Keratinocyte (primary cell): Measurements from ENCODE around the gene IPO13. TPM values are rescaled to one million over a fixed set of nuclear protein-coding genes. Genes with fewer than 3 reads are reported as not detected.

Experiments used
- DNase-seq: peaks from one replicate; pipeline ENCODE4 v3.0.0-alpha.2; 2011; ENCODE audit warnings: low read depth, missing footprints, low spot score
- FAIRE-seq: peaks from 2 replicates; lab custom pipeline; 2011; peaks lifted over from hg19 to GRCh38; lab: Jason Lieb, UNC
- H2AFZ ChIP-seq: 2 replicates; pipeline ENCODE4 v1.6.0; 2012; ENCODE audit warnings: low read length, control low read depth, inconsistent platforms; ENCODE audit not compliant: control insufficient read depth
- H3K27ac ChIP-seq: 2 replicates; pipeline ENCODE4 v1.5.1; 2011; ENCODE audit warnings: low read length; ENCODE audit not compliant: control insufficient read depth, insufficient read depth
- H3K27me3 ChIP-seq: 3 replicates; pipeline ENCODE4 v1.6.0; 2011; ENCODE audit warnings: low read length; ENCODE audit not compliant: control insufficient read depth, insufficient read depth; ENCODE audit errors: extremely low read depth
- H3K36me3 ChIP-seq, 2 experiments: 2 replicates in 1 of 2; 3 replicates in 1 of 2; pipeline ENCODE4 v1.5.1; 2011; ENCODE audit warnings: low read length in 2 of 2, mild to moderate bottlenecking in 1 of 2; ENCODE audit not compliant: control insufficient read depth in 2 of 2, insufficient read depth in 2 of 2; ENCODE audit errors: extremely low read depth in 1 of 2
- H3K4me1 ChIP-seq: 3 replicates; pipeline ENCODE4 v1.5.1; 2011; ENCODE audit warnings: low read length; ENCODE audit not compliant: control insufficient read depth, insufficient read depth; ENCODE audit errors: extremely low read depth
- H3K4me2 ChIP-seq: 3 replicates; pipeline ENCODE4 v1.6.0; 2011; ENCODE audit warnings: low read depth, low read length; ENCODE audit not compliant: control insufficient read depth, insufficient read depth; ENCODE audit errors: extremely low read depth
- H3K4me3 ChIP-seq, 3 experiments: fragments of 200-600 bp in 1 of 3; sonication (generic) in 1 of 3; 2 replicates in 2 of 3; 3 replicates in 1 of 3; pipeline ENCODE4 v1.5.1; 2011 to 2016; ENCODE audit warnings: low read length in 3 of 3, mild to moderate bottlenecking in 3 of 3, control low read depth in 2 of 3, inconsistent platforms in 1 of 3, low read depth in 1 of 3, mixed read lengths in 1 of 3, mixed run types in 1 of 3, moderate library complexity in 1 of 3; ENCODE audit not compliant: control insufficient read depth in 2 of 3, insufficient read depth in 2 of 3; ENCODE audit errors: extremely low read depth in 1 of 3
- H3K79me2 ChIP-seq: 2 replicates; pipeline ENCODE4 v1.6.0; 2012; ENCODE audit warnings: low read length; ENCODE audit not compliant: control insufficient read depth, insufficient read depth
- H3K9ac ChIP-seq: 3 replicates; pipeline ENCODE4 v1.6.0; 2011; ENCODE audit warnings: low read length; ENCODE audit not compliant: control insufficient read depth, insufficient read depth; ENCODE audit errors: extremely low read depth
- H3K9me1 ChIP-seq: 3 replicates; pipeline ENCODE4 v1.6.0; 2011; ENCODE audit warnings: low read length; ENCODE audit not compliant: control insufficient read depth, insufficient read depth; ENCODE audit errors: extremely low read depth
- H3K9me3 ChIP-seq: 2 replicates; pipeline ENCODE4 v1.5.1; 2012; ENCODE audit warnings: low read depth, low read length; ENCODE audit not compliant: control insufficient read depth
- H4K20me1 ChIP-seq: 3 replicates; pipeline ENCODE4 v1.6.0; 2011; ENCODE audit warnings: low read length; ENCODE audit not compliant: control insufficient read depth, insufficient read depth; ENCODE audit errors: extremely low read depth
- CTCF ChIP-seq, 3 experiments: IDR thresholded peaks in 1 of 3; conservative IDR thresholded peaks in 1 of 3; optimal IDR thresholded peaks in 1 of 3; 2 replicates in 2 of 3; 3 replicates in 1 of 3; pipeline versions ENCODE3 to v1.5.1; 2011; ENCODE audit warnings: low read length in 3 of 3, mild to moderate bottlenecking in 3 of 3, moderate library complexity in 2 of 3, control low read depth in 1 of 3, inconsistent platforms in 1 of 3; ENCODE audit not compliant: insufficient read depth in 2 of 3; ENCODE audit errors: extremely low read depth in 1 of 3
- EZH2 ChIP-seq: IDR thresholded peaks from one replicate; pipeline ENCODE4 v1.6.1; 2012; ENCODE audit warnings: inconsistent platforms, mild to moderate bottlenecking, low read length, moderate library complexity
- dilution Hi-C: fragments of 300-500 bp; cut with MboI; formaldehyde crosslinking; loops from one replicate; pipeline ENCODE4 v1.7.0; 2020; ENCODE audit warnings: low sequenced_read_pairs; ENCODE audit not compliant: extremely low pct_ligation_motif_present
- polyA minus RNA-seq, 3 experiments: library from RNA; depleted of rRNA, polyadenylated mRNA; stranded (reverse); fragments of >200 nt; gene quantifications; 1 replicate in 1 of 3; 2 replicates in 1 of 3; 3 replicates in 1 of 3; pipeline ENCODE4 v1.2.3, GENCODE V29; 2011
- polyA plus RNA-seq, 5 experiments: library from polyadenylated mRNA; depleted of rRNA in 3 of 5; stranded (reverse) in 3 of 5; stranded (forward) in 1 of 5; unstranded in 1 of 5; fragments of >200 nt; gene quantifications; 1 replicate in 1 of 5; 2 replicates in 3 of 5; 3 replicates in 1 of 5; pipeline versions ENCODE4 v1.2.1 to v1.2.3, GENCODE V29; 2011 to 2012; ENCODE audit warnings: missing spikeins in 2 of 5, low read depth in 1 of 5, low replicate concordance in 1 of 5

The IPO13 gene
- polyA plus RNA-seq (20.7 to 40.0 TPM (median 35.7 TPM) in 3 replicates), polyA minus RNA-seq (68.1 to 123 TPM (median 111 TPM) in 3 replicates)
- polyA plus RNA-seq (2011; ENCODE audit: low read depth): 29.5 TPM
- polyA plus RNA-seq (2011; cell fraction: cytosol; rRNA removed): 23.3 and 31.4 TPM in 2 replicates
- polyA plus RNA-seq (2011; cell fraction: nucleus; rRNA removed): 88.6 and 100 TPM in 2 replicates
- 28.3 and 31.7 TPM in 2 replicates for polyA plus RNA-seq (2012; ENCODE audit: low replicate concordance)
- polyA minus RNA-seq (2011; cell fraction: cytosol; rRNA and poly(A)+ RNA removed): 58.1 TPM
- polyA minus RNA-seq (2011; cell fraction: nucleus; rRNA and poly(A)+ RNA removed): 46.1 and 57.6 TPM in 2 replicates

- peak within 1 kb of the TSS; percentile 89 for H3K4me2 ChIP-seq
- DNase-seq: peak; percentile 81
- no peaks in the 10 kb centered on the region for H3K9me3 ChIP-seq
- H2AFZ ChIP-seq: peak within 1 kb of the TSS; percentile 94
- no peaks in the 10 kb centered on the region for H3K9me1 ChIP-seq
- peaks cover 10 to 15% of the 10 kb centered on the region in 2 experiments for H3K36me3 ChIP-seq
- H4K20me1 ChIP-seq: peaks cover 5% of the 10 kb centered on the region
- peak within 1 kb of the TSS; percentile 72 to 85 (median 79) for H3K4me3 ChIP-seq
- peak; percentile 50 to 86 (median 79) for TF ChIP-seq CTCF (optimal IDR thresholded peaks at IDR 0.05 in 1 of 3, IDR thresholded peaks at IDR 0.05 in 1 of 3, conservative IDR thresholded peaks at IDR 0.05 in 1 of 3; ENCODE audit: extremely low read depth in 1 of 3, insufficient read depth in 2 of 3, low read length in 3 of 3)
- TF ChIP-seq EZH2: no peak
- H3K27ac ChIP-seq: peak within 1 kb of the TSS; percentile 97
- no peak for FAIRE-seq
- peak within 1 kb of the TSS; percentile 98 for H3K9ac ChIP-seq
- no peaks in the 10 kb centered on the region for H3K27me3 ChIP-seq
- dilution Hi-C loops: loop anchor here (25.0 kb wide), 2 partner anchors 109 to 234 kb away; partner anchors contain the start of gene ST3GAL3
- H3K79me2 ChIP-seq: peaks cover 51% of the 10 kb centered on the region
- peaks cover 24% of the 10 kb centered on the region for H3K4me1 ChIP-seq
Measured at GRCh38 chr1:43946236-43947060, at the start of gene IPO13. Gene IPO13 (plus strand): TSS chr1:43946950. CDS start chr1:43947601, 651 bp downstream.

DNA sequence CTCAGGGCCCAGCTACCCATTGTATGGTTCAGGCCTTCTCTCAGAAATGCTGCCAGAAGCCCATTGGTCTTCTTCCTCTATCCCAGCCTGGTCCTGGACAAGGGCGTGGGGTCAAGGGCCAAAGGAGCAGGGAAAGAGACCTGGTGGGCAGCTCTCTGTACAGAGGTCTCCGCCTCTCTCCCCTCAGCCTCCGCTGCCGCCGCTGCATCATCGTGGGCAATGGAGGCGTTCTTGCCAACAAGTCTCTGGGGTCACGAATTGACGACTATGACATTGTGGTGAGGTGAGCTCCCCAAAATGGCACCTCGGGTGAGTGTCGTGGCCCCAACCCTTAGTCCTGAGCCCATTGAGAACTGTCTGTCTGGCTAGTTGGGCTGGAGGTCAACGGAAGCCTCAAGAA, 47.8 kb upstream of the IPO13 start:
- peaks cover 9% of the 10 kb centered on the region for H3K4me1 ChIP-seq
- H3K27ac ChIP-seq: no peak overlapping the region
- no peaks in the 10 kb centered on the region for H3K27me3 ChIP-seq
- no peak for TF ChIP-seq EZH2
- no peak for TF ChIP-seq CTCF (optimal IDR thresholded peaks at IDR 0.05 in 1 of 3, IDR thresholded peaks at IDR 0.05 in 1 of 3, conservative IDR thresholded peaks at IDR 0.05 in 1 of 3; ENCODE audit: extremely low read depth in 1 of 3, insufficient read depth in 2 of 3, low read length in 3 of 3)
- no peaks in the 10 kb centered on the region for H3K9me1 ChIP-seq
- H3K79me2 ChIP-seq: no peaks in the 10 kb centered on the region
- DNase-seq: no peak
- FAIRE-seq: no peak
- H3K9me3 ChIP-seq: no peaks in the 10 kb centered on the region
- H3K9ac ChIP-seq: no peak overlapping the region
- no peak overlapping the region for H2AFZ ChIP-seq
- no peaks in the 10 kb centered on the region for H4K20me1 ChIP-seq
- dilution Hi-C loops: no loop called here
- H3K4me2 ChIP-seq: no peak overlapping the region
- H3K4me3 ChIP-seq: no peak overlapping the region
- H3K36me3 ChIP-seq: peaks cover 3 to 4% of the 10 kb centered on the region in 2 experiments
